HepG2 (cell line): Measurements from ENCODE around the gene EMID1. TPM values are rescaled to one million over a fixed set of nuclear protein-coding genes. Genes with fewer than 3 reads are reported as not detected.

Source experiments
- AGO1 ChIP-seq: fragments of 200-400 bp; formaldehyde crosslinking; IDR thresholded peaks from 2 replicates; pipeline ENCODE4 v1.6.1; 2017; ENCODE audit warnings: mild to moderate bottlenecking, low read depth, low read length, moderate library complexity; ENCODE audit not compliant: poor library complexity, severe bottlenecking
- IKZF5 ChIP-seq: IDR thresholded peaks from 2 replicates; pipeline ENCODE4 v1.6.1; 2018; ENCODE audit warnings: missing genetic modification reagents, mild to moderate bottlenecking, missing compliant biosample characterization
- IRX3 ChIP-seq: sonication (generic); formaldehyde crosslinking; IDR thresholded peaks from 2 replicates; pipeline ENCODE4 v1.8.1; 2023; ENCODE audit warnings: mild to moderate bottlenecking, low read depth, missing genetic modification reagents, borderline replicate concordance
- JARID2 ChIP-seq: sonication (generic); formaldehyde crosslinking; IDR thresholded peaks from 2 replicates; pipeline ENCODE4 v1.8.1; 2023; ENCODE audit warnings: missing genetic modification reagents, inconsistent platforms; ENCODE audit not compliant: insufficient replicate concordance
- JUND ChIP-seq: sonication (generic); formaldehyde crosslinking; IDR thresholded peaks from 2 replicates; pipeline ENCODE4 v1.8.0; 2022; ENCODE audit warnings: mild to moderate bottlenecking, missing genetic modification reagents
- THAP9 ChIP-seq: sonication (generic); formaldehyde crosslinking; IDR thresholded peaks from 2 replicates; pipeline ENCODE4; 2020; ENCODE audit warnings: missing genetic modification reagents, mild to moderate bottlenecking, borderline replicate concordance
- ZC3H13 ChIP-seq: sonication (generic); formaldehyde crosslinking; IDR thresholded peaks from 2 replicates; pipeline ENCODE4 v1.8.1; 2023; ENCODE audit warnings: mild to moderate bottlenecking, missing genetic modification reagents, moderate library complexity
- ZFP91 ChIP-seq: sonication (generic); formaldehyde crosslinking; IDR thresholded peaks from 2 replicates; pipeline ENCODE4 v1.9.0; 2022; ENCODE audit warnings: missing genetic modification reagents, mild to moderate bottlenecking, borderline replicate concordance
- ZMAT3 ChIP-seq: sonication (generic); formaldehyde crosslinking; conservative IDR thresholded peaks from 2 replicates; pipeline ENCODE4 v1.7.0; 2021; ENCODE audit warnings: missing genetic modification reagents
- ZNF501 ChIP-seq: sonication (generic); formaldehyde crosslinking; IDR thresholded peaks from 2 replicates; pipeline ENCODE4 v1.5.1; 2020; ENCODE audit warnings: mild to moderate bottlenecking, moderate library complexity, missing genetic modification reagents
- ZNF605 ChIP-seq: sonication (generic); formaldehyde crosslinking; IDR thresholded peaks from 2 replicates; pipeline ENCODE4 v1.8.0; 2022; ENCODE audit warnings: mild to moderate bottlenecking, missing genetic modification reagents
- ZSCAN29 ChIP-seq: sonication (generic); formaldehyde crosslinking; conservative IDR thresholded peaks from 2 replicates; pipeline ENCODE4 v1.4.0; 2020; ENCODE audit warnings: mild to moderate bottlenecking, missing genetic modification reagents
- polyA plus RNA-seq, 8 experiments: library from polyadenylated mRNA; depleted of rRNA in 3 of 8; stranded (reverse) in 7 of 8; unstranded in 1 of 8; fragments of >200 nt; fragmentation: Illumina TruSeq in 4 of 8; extraction: Trizol in 4 of 8; gene quantifications; 2 replicates each; pipeline versions ENCODE4 v1.2.1 to v1.2.3, GENCODE V29; 2011 to 2016; ENCODE audit warnings: low read depth in 4 of 8, missing spikeins in 1 of 8, mixed read lengths in 1 of 8; ENCODE audit not compliant: insufficient read depth in 1 of 8
- total RNA-seq, 5 experiments: library from RNA; depleted of rRNA; stranded (reverse); fragments of >200 nt; fragmentation: Illumina TruSeq; extraction: Trizol; gene quantifications; 2 replicates each; pipeline ENCODE4 v1.2.3, GENCODE V29; 2016; ENCODE audit warnings: low read depth in 1 of 5
- TF ChIP-seq, protein P1 (sequence below), 2 experiments: IDR thresholded peaks; 2 replicates each; pipeline ENCODE4 v1.6.1; 2011 to 2012; ENCODE audit warnings: low read length in 2 of 2, borderline replicate concordance in 1 of 2, low read depth in 1 of 2, mild to moderate bottlenecking in 1 of 2, moderate library complexity in 1 of 2
- TF ChIP-seq, protein P2 (sequence below), 2 experiments: sonication (generic) in 1 of 2; formaldehyde crosslinking in 1 of 2; IDR thresholded peaks; 2 replicates each; pipeline versions ENCODE4 v1.4.0 to v1.6.1; 2018 to 2020; ENCODE audit warnings: missing genetic modification reagents in 2 of 2, borderline replicate concordance in 1 of 2, low read depth in 1 of 2, mild to moderate bottlenecking in 1 of 2, missing biosample characterization in 1 of 2

EMID1 gene
- total and polyA plus RNA-seq, 2 of the 13 experiments (the other 11 are each of a cell fraction or from before 2014, with no cell fraction given): 0.45 to 0.82 TPM

DNA sequence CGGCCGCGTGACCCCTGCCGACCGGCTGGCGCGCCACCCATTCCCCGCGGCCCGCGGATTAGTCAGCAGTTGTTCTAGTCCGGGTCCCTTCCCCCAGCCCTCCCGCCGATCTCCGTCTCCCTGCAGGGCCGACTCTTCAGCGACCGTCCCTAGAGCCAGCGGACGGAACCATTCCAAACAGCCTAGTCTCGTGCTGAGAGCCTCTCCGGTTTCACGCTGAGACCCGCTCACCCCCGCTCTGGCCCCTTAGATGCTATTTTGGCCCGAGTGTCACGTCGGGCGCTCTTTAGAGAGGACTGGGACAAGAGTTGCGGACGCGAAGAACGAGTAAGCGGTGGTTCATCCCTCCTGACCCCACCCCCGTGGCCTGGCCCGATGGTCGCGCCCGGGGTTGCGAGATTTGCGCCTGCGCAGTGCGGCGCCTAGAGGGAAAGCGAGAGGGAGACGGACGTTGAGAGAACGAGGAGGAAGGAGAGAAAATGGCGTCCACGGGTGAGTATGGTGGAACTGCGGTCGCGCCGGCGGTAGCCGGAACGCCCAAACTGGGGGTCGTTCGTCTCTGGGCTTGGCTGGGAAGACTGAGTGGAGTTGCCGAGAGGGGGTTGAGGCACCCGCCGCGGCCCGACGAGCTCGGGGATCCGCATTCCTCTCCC is 62.3 kb downstream of the EMID1 start, which contains the start of the genes EWSR1 and RHBDD3 (continued):
- no peak; the same call in none of the 2 replicates for TF ChIP-seq ZC3H13 (CRISPR knock-in tag)
- TF ChIP-seq ZNF501 (CRISPR knock-in tag): peak; percentile 82; the same call in 1 of the 2 replicates
- TF ChIP-seq JUND (CRISPR knock-in tag): no peak
- peak; percentile 85; the same call in 1 of the 2 replicates for TF ChIP-seq ZFP91 (CRISPR knock-in tag)
- TF ChIP-seq, protein P1, sequence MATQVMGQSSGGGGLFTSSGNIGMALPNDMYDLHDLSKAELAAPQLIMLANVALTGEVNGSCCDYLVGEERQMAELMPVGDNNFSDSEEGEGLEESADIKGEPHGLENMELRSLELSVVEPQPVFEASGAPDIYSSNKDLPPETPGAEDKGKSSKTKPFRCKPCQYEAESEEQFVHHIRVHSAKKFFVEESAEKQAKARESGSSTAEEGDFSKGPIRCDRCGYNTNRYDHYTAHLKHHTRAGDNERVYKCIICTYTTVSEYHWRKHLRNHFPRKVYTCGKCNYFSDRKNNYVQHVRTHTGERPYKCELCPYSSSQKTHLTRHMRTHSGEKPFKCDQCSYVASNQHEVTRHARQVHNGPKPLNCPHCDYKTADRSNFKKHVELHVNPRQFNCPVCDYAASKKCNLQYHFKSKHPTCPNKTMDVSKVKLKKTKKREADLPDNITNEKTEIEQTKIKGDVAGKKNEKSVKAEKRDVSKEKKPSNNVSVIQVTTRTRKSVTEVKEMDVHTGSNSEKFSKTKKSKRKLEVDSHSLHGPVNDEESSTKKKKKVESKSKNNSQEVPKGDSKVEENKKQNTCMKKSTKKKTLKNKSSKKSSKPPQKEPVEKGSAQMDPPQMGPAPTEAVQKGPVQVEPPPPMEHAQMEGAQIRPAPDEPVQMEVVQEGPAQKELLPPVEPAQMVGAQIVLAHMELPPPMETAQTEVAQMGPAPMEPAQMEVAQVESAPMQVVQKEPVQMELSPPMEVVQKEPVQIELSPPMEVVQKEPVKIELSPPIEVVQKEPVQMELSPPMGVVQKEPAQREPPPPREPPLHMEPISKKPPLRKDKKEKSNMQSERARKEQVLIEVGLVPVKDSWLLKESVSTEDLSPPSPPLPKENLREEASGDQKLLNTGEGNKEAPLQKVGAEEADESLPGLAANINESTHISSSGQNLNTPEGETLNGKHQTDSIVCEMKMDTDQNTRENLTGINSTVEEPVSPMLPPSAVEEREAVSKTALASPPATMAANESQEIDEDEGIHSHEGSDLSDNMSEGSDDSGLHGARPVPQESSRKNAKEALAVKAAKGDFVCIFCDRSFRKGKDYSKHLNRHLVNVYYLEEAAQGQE (IDR thresholded peaks at IDR 0.05; ENCODE audit: borderline replicate concordance in 1 of 2, low read depth in 1 of 2, low read length in 2 of 2): peak in 1 of 2 experiments; percentile 18; a peak in 1 of 4 replicates
- peak; percentile 81; the same call in 1 of the 2 replicates for TF ChIP-seq ZSCAN29 (CRISPR knock-in tag)
- peak; percentile 13 for TF ChIP-seq JARID2 (CRISPR knock-in tag)
- TF ChIP-seq ZMAT3 (CRISPR knock-in tag): peak; percentile 62; the same call in 1 of the 2 replicates
- TF ChIP-seq IKZF5 (CRISPR knock-in tag): peak; percentile 65; the same call in 1 of the 2 replicates
- TF ChIP-seq AGO1: no peak
- TF ChIP-seq, protein P2, sequence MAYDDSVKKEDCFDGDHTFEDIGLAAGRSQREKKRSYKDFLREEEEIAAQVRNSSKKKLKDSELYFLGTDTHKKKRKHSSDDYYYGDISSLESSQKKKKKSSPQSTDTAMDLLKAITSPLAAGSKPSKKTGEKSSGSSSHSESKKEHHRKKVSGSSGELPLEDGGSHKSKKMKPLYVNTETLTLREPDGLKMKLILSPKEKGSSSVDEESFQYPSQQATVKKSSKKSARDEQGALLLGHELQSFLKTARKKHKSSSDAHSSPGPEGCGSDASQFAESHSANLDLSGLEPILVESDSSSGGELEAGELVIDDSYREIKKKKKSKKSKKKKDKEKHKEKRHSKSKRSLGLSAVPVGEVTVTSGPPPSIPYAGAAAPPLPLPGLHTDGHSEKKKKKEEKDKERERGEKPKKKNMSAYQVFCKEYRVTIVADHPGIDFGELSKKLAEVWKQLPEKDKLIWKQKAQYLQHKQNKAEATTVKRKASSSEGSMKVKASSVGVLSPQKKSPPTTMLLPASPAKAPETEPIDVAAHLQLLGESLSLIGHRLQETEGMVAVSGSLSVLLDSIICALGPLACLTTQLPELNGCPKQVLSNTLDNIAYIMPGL (CRISPR knock-in tag; IDR thresholded peaks at IDR 0.05; ENCODE audit: borderline replicate concordance in 1 of 2, low read depth in 1 of 2): peak; percentile 74 to 90
- TF ChIP-seq ZNF605: peak; percentile 90
- TF ChIP-seq THAP9: peak; percentile 86; the same call in 1 of the 2 replicates
- peak; percentile 34; the same call in 1 of the 2 replicates for TF ChIP-seq IRX3 (CRISPR knock-in tag)
